ENCODE data around the gene ACSF2.
A peak's percentile ranks its signal among the peaks of the same experiment; 100 is the strongest.
"Not testable (repeated sequence)": the region's sequence is repeated elsewhere in the genome, so short reads cannot be mapped to it uniquely, and the experiment has no call there.

Gene ACSF2

GRCh38 chr17:50396261-50397110 lies 29.5 kb upstream of the ACSF2 start:
- H3K27ac ChIP-seq (ENCODE audit: insufficient read depth in 1 of 2, low read depth in 1 of 2, low read length in 2 of 2, poor library complexity in 1 of 2, severe bottlenecking in 2 of 2), result peak overlapping the region; percentile 85 to 95
- POLR2A ChIA-PET, result interaction anchor here (0.7 to 1.2 kb wide), 3 partner anchors 8 to 82 kb away, joined by 3 to 8 read pairs (median 3); partner anchors contain the start of gene ACSF2
- H3K4me3 ChIP-seq (ENCODE audit: control insufficient read depth in 1 of 7, extremely low read depth in 1 of 7, insufficient read depth in 4 of 7, low read depth in 2 of 7, low read length in 6 of 7), result peak overlapping the region; percentile 54 to 98 (median 94)
- H3K9me3 ChIP-seq (ENCODE audit: control extremely low read depth in 1 of 5, control insufficient read depth in 4 of 5, insufficient read depth in 2 of 5, low read depth in 1 of 5, low read length in 4 of 5), result peaks cover 0 to 2% (median 0%) of the 10 kb centered on the region in 5 experiments
- peaks cover 21 to 37% (median 35%) of the 10 kb centered on the region in 4 experiments for H3K36me3 ChIP-seq (ENCODE audit: control insufficient read depth in 4 of 4, insufficient read depth in 4 of 4, low read length in 3 of 4)
- H3K4me1 ChIP-seq (ENCODE audit: control extremely low read depth in 1 of 4, control insufficient read depth in 4 of 4, insufficient read depth in 4 of 4, low read length in 3 of 4), result peaks cover 5 to 22% (median 21%) of the 10 kb centered on the region in 4 experiments
- CTCF ChIA-PET, result interaction anchor here (0.6 to 10.9 kb wide), 22 partner anchors 10 to 120 kb away, joined by 3 to 79 read pairs (median 5); partner anchors contain the start of genes ACSF2, EME1, MRPL27 and RSAD1
- no peaks in the 10 kb centered on the region for H3K27me3 ChIP-seq (replicated peaks in 2 of 5; ENCODE audit: control insufficient read depth in 4 of 5, insufficient read depth in 5 of 5, low read length in 4 of 5)
- DNase-seq, result peak in 2 of 3 donors; percentile 20 to 23
- 16% methylated on average over 24 of the region's 30 CpGs for whole genome bisulfite sequencing (ENCODE audit: insufficient coverage)

- peaks cover 0 to 2% (median 0%) of the 10 kb centered on the region in 5 experiments for H3K9me3 ChIP-seq (ENCODE audit: control extremely low read depth in 1 of 5, control insufficient read depth in 4 of 5, insufficient read depth in 2 of 5, low read depth in 1 of 5, low read length in 4 of 5)
- peak within 1 kb of the TSS; percentile 85 to 95 for H3K27ac ChIP-seq (ENCODE audit: insufficient read depth in 1 of 2, low read depth in 1 of 2, low read length in 2 of 2, poor library complexity in 1 of 2, severe bottlenecking in 2 of 2)
- CTCF ChIA-PET, result interaction anchor here (0.6 to 10.9 kb wide), 26 partner anchors 8 to 120 kb away, joined by 3 to 79 read pairs (median 4); partner anchors contain the start of genes ACSF2, EME1, MRPL27 and RSAD1
- under 1% methylated on average over 44 of the region's 70 CpGs for WGBS (ENCODE audit: insufficient coverage)
- DNase-seq, result peak; percentile 87 to 93 (median 92)
- POLR2A ChIA-PET, result interaction anchor here (0.7 to 1.2 kb wide), 4 partner anchors 9 to 81 kb away, joined by 3 to 8 read pairs (median 3); partner anchors contain the start of gene ACSF2
- H3K4me1 ChIP-seq (ENCODE audit: control extremely low read depth in 1 of 4, control insufficient read depth in 4 of 4, insufficient read depth in 4 of 4, low read length in 3 of 4), result peaks cover 5 to 22% (median 21%) of the 10 kb centered on the region in 4 experiments
- H3K27me3 ChIP-seq (replicated peaks in 2 of 5; ENCODE audit: control insufficient read depth in 4 of 5, insufficient read depth in 5 of 5, low read length in 4 of 5), result no peaks in the 10 kb centered on the region
- peak within 1 kb of the TSS; percentile 54 to 98 (median 94) for H3K4me3 ChIP-seq (ENCODE audit: control insufficient read depth in 1 of 7, extremely low read depth in 1 of 7, insufficient read depth in 4 of 7, low read depth in 2 of 7, low read length in 6 of 7)
- H3K36me3 ChIP-seq (ENCODE audit: control insufficient read depth in 4 of 4, insufficient read depth in 4 of 4, low read length in 3 of 4), result peaks cover 18 to 28% (median 27%) of the 10 kb centered on the region in 4 experiments
These were observed 28.7 kb upstream of the ACSF2 start, which contains the start of gene LRRC59 for GRCh38 chr17:50397111-50397918. Gene LRRC59 (minus strand): TSS chr17:50397523. CDS start chr17:50397317, 206 bp downstream.

- Histone ChIP-seq H3K27ac (ENCODE audit: insufficient read depth in 1 of 2, low read depth in 1 of 2, low read length in 2 of 2, poor library complexity in 1 of 2, severe bottlenecking in 2 of 2) (peak overlapping the region in 1 of 2 experiments; percentile 95), H3K27me3 (replicated peaks in 2 of 5; ENCODE audit: control insufficient read depth in 4 of 5, insufficient read depth in 5 of 5, low read length in 4 of 5) (no peaks in the 10 kb centered on the region), H3K36me3 (ENCODE audit: control insufficient read depth in 4 of 4, insufficient read depth in 4 of 4, low read length in 3 of 4) (peaks cover 12 to 22% (median 22%) of the 10 kb centered on the region in 4 experiments), H3K4me1 (ENCODE audit: control extremely low read depth in 1 of 4, control insufficient read depth in 4 of 4, insufficient read depth in 4 of 4, low read length in 3 of 4) (peaks cover 5 to 22% (median 21%) of the 10 kb centered on the region in 4 experiments), H3K9me3 (ENCODE audit: control extremely low read depth in 1 of 5, control insufficient read depth in 4 of 5, insufficient read depth in 2 of 5, low read depth in 1 of 5, low read length in 4 of 5) (peaks cover 0 to 2% (median 0%) of the 10 kb centered on the region in 5 experiments), H3K4me3 (ENCODE audit: control insufficient read depth in 1 of 7, extremely low read depth in 1 of 7, insufficient read depth in 4 of 7, low read depth in 2 of 7, low read length in 6 of 7) (peak overlapping the region in 5 of 7 experiments; percentile 92 to 98 (median 95))
- WGBS (ENCODE audit: insufficient coverage), result 62% methylated on average over 8 of the region's 9 CpGs
- ChIA-PET POLR2A (interaction anchor here (1.0 to 1.2 kb wide), 2 partner anchors 28 to 36 kb away, joined by 3 to 8 read pairs; partner anchors contain the start of gene ACSF2), CTCF (interaction anchor here (0.8 to 10.9 kb wide), 24 partner anchors 8 to 121 kb away, joined by 3 to 79 read pairs (median 5); partner anchors contain the start of genes ACSF2, EME1, MRPL27 and RSAD1)
- no peak for DNase-seq
These were observed 28.1 kb upstream of the ACSF2 start for GRCh38 chr17:50397919-50398285.

GRCh38 chr17:50398672-50399071 lies 27.3 kb upstream of the ACSF2 start:
- DNase-seq; H3K27ac ChIP-seq (ENCODE audit: insufficient read depth in 1 of 2, low read depth in 1 of 2, low read length in 2 of 2, poor library complexity in 1 of 2, severe bottlenecking in 2 of 2); H3K4me3 ChIP-seq (ENCODE audit: control insufficient read depth in 1 of 7, extremely low read depth in 1 of 7, insufficient read depth in 4 of 7, low read depth in 2 of 7, low read length in 6 of 7); H3K9me3 ChIP-seq (ENCODE audit: control extremely low read depth in 1 of 5, control insufficient read depth in 4 of 5, insufficient read depth in 2 of 5, low read depth in 1 of 5, low read length in 4 of 5); POLR2A ChIA-PET; H3K27me3 ChIP-seq (replicated peaks in 2 of 5; ENCODE audit: control insufficient read depth in 4 of 5, insufficient read depth in 5 of 5, low read length in 4 of 5): not testable (repeated sequence)
- Histone ChIP-seq H3K36me3 (ENCODE audit: control insufficient read depth in 4 of 4, insufficient read depth in 4 of 4, low read length in 3 of 4) (peaks cover 4 to 15% (median 15%) of the 10 kb centered on the region in 4 experiments), H3K4me1 (ENCODE audit: control extremely low read depth in 1 of 4, control insufficient read depth in 4 of 4, insufficient read depth in 4 of 4, low read length in 3 of 4) (peaks cover 5 to 22% (median 21%) of the 10 kb centered on the region in 4 experiments)
- CTCF ChIA-PET, result interaction anchor here (1.2 to 10.9 kb wide), 9 partner anchors 8 to 83 kb away, joined by 3 to 79 read pairs (median 12); partner anchors contain the start of genes ACSF2 and RSAD1
- WGBS (ENCODE audit: insufficient coverage), result 100% methylated on average over 2 of the region's 3 CpGs

GRCh38 chr17:50399591-50399990 lies 26.4 kb upstream of the ACSF2 start:
- DNase-seq; H3K9me3 ChIP-seq (ENCODE audit: control extremely low read depth in 1 of 5, control insufficient read depth in 4 of 5, insufficient read depth in 2 of 5, low read depth in 1 of 5, low read length in 4 of 5); H3K27me3 ChIP-seq (replicated peaks in 2 of 5; ENCODE audit: control insufficient read depth in 4 of 5, insufficient read depth in 5 of 5, low read length in 4 of 5); H3K27ac ChIP-seq (ENCODE audit: insufficient read depth in 1 of 2, low read depth in 1 of 2, low read length in 2 of 2, poor library complexity in 1 of 2, severe bottlenecking in 2 of 2); H3K4me3 ChIP-seq (ENCODE audit: control insufficient read depth in 1 of 7, extremely low read depth in 1 of 7, insufficient read depth in 4 of 7, low read depth in 2 of 7, low read length in 6 of 7); POLR2A ChIA-PET; H3K36me3 ChIP-seq (ENCODE audit: control insufficient read depth in 4 of 4, insufficient read depth in 4 of 4, low read length in 3 of 4): not testable (repeated sequence)
- WGBS (ENCODE audit: insufficient coverage), result 95% methylated on average over 5 of the region's 8 CpGs
- H3K4me1 ChIP-seq (ENCODE audit: control extremely low read depth in 1 of 4, control insufficient read depth in 4 of 4, insufficient read depth in 4 of 4, low read length in 3 of 4), result peaks cover 5 to 22% (median 21%) of the 10 kb centered on the region in 4 experiments
- CTCF ChIA-PET, result interaction anchor here (0.7 to 10.9 kb wide), 4 partner anchors 9 to 27 kb away, joined by 3 to 79 read pairs (median 10); partner anchors contain the start of gene ACSF2

- H3K27me3 ChIP-seq (replicated peaks in 2 of 5; ENCODE audit: control insufficient read depth in 4 of 5, insufficient read depth in 5 of 5, low read length in 4 of 5); POLR2A ChIA-PET; H3K9me3 ChIP-seq (ENCODE audit: control extremely low read depth in 1 of 5, control insufficient read depth in 4 of 5, insufficient read depth in 2 of 5, low read depth in 1 of 5, low read length in 4 of 5); H3K36me3 ChIP-seq (ENCODE audit: control insufficient read depth in 4 of 4, insufficient read depth in 4 of 4, low read length in 3 of 4); H3K27ac ChIP-seq (ENCODE audit: insufficient read depth in 1 of 2, low read depth in 1 of 2, low read length in 2 of 2, poor library complexity in 1 of 2, severe bottlenecking in 2 of 2); H3K4me1 ChIP-seq (ENCODE audit: control extremely low read depth in 1 of 4, control insufficient read depth in 4 of 4, insufficient read depth in 4 of 4, low read length in 3 of 4); DNase-seq; H3K4me3 ChIP-seq (ENCODE audit: control insufficient read depth in 1 of 7, extremely low read depth in 1 of 7, insufficient read depth in 4 of 7, low read depth in 2 of 7, low read length in 6 of 7): not testable (repeated sequence)
- 100% methylated on average over 1 of the region's 4 CpGs for WGBS (ENCODE audit: insufficient coverage)
- CTCF ChIA-PET, result interaction anchor here (2.8 kb wide), 1 partner anchor 8 kb away, joined by 13 read pairs; the partner anchor contains the start of gene LRRC59
These were observed 20.7 kb upstream of the ACSF2 start for GRCh38 chr17:50405351-50405750.

Measured in common myeloid progenitor, CD34-positive (primary cell).